GM18519 (cell line): ENCODE measurements around the gene CTNNA2.

Source experiments
- ATAC-seq: cut with Tn5 transposase; IDR thresholded peaks from one replicate; pipeline ENCODE4 v1.9.1; 2021; ENCODE audit warnings: mild to moderate bottlenecking, moderate library complexity; ENCODE audit not compliant: unreplicated experiment, low FRiP score

CTNNA2 gene

GRCh38 chr2:80244905-80245584 is 732.2 kb downstream of the CTNNA2 start:
- ATAC-seq, result no peak

DNA sequence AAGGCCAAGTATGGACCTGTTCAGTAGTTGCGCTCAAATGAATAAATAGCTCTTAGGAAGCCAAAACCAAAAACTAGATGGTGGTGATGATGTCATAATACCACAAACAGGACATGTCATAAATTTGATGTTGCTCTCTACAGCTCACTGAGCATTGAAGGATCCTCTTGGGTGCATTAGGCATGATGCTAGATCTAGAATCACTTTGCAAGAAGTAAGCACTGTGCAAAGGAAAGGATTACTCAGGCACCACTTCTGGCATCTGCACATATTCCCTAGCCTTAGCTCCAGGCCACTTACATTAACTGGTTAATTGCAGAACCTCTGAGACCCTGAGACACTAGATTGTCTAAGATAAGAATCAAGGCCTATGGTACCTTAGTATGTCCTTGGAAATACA is 733.7 kb downstream of the CTNNA2 start:
- ATAC-seq, result no peak

- ATAC-seq, result no peak
Measured at GRCh38 chr2:80247339-80247738, 734.5 kb downstream of the CTNNA2 start.

DNA sequence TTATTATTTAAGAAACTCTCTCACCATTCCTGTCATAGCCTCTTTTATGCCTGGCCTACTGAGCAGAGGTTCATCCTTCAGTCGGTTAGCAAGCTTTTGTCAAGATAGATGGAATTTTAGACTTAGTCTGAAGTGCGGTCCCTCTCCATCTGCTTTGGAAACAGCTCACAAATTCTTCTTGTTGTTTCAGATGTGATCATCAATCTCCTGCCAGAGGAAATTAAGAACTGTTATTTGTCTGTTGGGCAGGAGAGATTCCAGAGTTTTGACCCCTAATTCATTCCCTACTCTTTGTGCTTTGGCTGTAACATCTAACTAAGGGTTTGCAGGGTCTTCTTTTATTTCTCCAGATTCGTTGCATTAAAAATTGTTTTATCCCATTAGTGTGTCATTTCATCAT is 735.3 kb downstream of the CTNNA2 start:
- no peak for ATAC-seq

DNA sequence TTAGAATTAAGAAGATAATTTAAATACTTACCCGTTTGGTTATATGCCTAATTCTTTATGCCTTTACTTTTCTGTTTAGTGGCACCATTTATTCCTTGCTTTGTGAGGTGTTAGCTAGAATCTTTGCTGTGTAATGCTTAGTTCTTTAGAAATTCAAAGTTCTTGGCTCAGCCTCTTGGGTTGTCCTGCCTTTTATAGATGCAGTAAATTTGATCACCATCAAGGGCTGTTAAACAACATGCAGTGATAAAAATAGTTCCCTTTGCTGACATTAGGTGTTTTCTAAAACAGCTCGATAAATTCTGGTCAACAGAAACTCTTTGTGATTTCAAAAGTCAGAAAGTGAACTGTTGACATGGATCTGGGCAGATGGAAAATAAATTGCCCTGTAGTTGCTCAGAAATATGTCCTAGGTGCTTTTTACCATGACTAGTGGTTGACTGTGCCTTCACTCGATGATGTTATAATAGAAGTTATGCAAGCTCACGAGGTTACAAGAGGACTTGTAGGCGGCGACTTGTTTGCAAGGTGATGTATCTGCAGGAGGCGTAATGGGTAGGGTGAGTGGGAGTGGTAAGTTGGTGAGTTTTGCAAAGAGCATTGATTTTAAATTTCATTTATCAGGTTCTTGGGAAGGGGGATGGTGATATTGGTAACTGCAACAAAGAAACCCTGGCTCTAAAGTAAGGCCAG is 739.6 kb downstream of the CTNNA2 start:
- no peak for ATAC-seq

GRCh38 chr2:80255918-80256781 is 743.3 kb downstream of the CTNNA2 start:
- no peak for ATAC-seq

GRCh38 chr2:80256782-80257167 is 743.9 kb downstream of the CTNNA2 start:
- no peak for ATAC-seq

- no peak for ATAC-seq
Measured at GRCh38 chr2:80257450-80257849, 744.6 kb downstream of the CTNNA2 start.

DNA sequence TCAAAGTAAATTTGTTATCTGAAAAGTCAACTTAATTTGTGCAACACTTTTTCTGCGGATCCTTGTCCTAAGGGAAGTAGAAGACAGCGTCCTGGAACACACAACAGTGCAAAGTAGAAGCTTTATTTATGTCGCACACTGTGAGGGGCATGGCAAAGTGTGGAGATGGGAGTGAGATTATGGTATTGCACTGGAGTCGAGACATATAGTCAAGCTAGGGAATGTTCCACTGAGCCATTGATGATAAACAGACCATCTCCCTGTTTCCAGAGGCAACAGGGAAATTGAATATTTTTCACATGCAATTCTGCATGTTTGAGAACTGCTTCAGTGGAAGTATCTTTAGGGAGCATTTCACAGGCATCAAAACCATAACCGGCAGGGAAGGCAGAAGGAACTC is 745.5 kb downstream of the CTNNA2 start:
- no peak for ATAC-seq

DNA sequence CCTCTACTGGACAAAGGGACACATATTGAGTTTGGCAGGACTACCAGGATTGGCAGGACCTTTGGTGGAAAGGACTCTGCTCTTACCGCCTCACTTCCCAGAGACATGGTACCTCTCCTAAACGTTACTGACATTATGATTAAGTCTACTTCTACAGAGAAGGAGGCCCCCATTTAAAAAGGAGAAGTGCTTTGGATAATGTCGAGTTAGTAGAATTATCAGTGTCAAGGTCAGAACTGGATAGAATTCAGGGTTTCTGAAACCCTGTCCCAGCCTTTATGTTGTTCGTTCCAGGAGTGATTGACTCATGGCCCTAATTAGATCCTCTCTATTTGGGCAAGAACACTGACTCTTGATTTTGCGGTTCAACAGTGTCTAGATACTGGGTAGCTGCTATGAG is 745.9 kb downstream of the CTNNA2 start:
- no peak for ATAC-seq

- no peak for ATAC-seq
Measured at GRCh38 chr2:80259292-80259691, 746.4 kb downstream of the CTNNA2 start.

DNA sequence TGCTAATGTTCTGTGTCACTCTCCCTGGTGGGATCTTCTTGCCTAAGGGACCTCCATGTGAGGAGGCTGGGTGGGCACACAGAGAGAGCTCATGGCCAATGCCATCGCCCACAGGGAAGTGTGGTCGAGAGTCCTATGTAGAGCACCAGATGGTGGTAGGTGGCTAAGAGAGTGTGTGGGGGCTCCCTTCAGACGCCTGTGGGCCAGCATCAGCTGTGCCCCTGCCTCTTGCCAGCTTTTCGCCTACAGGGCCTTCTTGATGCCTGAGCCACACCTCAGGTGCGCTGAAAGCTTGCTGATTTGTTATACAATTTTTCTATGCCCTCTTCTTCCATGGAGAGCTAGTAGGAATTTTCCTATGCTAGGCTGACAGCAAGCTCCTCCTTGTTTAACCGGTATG is 753.4 kb downstream of the CTNNA2 start:
- ATAC-seq, result no peak

DNA sequence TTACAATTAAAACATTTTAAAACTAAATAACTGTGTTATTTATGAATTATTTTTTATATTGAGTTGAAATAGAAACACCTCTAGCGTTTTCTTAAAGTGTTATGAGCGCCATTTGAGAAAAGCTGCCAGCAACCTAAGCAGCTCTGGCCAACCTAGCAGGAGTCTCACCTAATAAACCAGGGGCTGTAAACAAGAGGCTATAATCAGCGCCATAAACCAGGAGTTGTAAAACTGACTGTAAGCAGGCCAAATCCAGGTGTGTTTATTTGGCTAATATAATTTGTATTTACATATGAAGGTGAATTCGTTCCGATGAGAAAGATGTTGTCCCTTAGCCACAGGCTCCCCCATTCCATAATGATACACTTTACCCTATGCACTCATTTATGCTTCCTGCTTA is 757.0 kb downstream of the CTNNA2 start:
- no peak for ATAC-seq

- ATAC-seq, result no peak
Measured at GRCh38 chr2:80280598-80280997, 767.7 kb downstream of the CTNNA2 start.

GRCh38 chr2:80281049-80281448 is 768.2 kb downstream of the CTNNA2 start:
- no peak for ATAC-seq

DNA sequence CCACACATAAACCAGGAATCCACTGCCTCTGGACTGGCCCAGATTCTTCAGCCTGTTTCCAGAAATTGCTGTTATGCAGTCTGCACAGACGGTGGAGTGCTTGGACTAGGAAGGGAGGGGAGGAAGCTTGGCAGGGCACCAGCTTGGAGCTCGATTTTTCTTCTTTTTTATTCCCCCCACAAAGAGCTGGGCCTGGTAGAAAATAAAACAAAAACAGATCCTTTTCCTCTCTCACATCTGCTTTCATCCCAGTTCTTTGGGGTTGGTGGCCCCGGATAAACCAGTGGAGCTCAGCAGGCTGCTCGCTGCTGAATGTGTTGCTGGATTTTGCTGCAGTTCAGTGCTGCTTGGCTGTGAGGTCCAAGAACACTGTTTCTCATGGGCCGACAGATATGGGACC is 775.7 kb downstream of the CTNNA2 start:
- no peak for ATAC-seq

GRCh38 chr2:80291656-80292055 is 778.8 kb downstream of the CTNNA2 start:
- ATAC-seq, result no peak

DNA sequence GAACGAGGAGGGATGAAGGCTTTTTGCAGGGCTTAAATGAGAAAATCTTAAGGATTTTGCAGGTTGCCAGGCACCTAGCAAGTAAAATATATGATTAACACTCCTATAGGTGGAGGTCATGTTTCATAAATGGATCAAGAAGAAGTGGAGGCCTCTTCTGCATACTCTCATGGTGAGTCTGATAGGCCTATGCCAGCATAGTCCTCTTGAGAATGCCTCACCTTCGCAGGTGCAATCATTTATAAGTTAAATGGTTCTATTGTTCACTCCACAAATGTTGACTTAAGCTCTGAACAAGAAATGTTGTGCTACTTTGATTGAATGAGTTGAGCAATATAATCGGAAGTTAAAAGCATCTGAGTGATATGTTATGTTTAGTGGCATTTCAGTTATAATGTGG is 779.6 kb downstream of the CTNNA2 start:
- ATAC-seq, result no peak

- no peak for ATAC-seq
Measured at GRCh38 chr2:80293039-80293438, 780.2 kb downstream of the CTNNA2 start.

DNA sequence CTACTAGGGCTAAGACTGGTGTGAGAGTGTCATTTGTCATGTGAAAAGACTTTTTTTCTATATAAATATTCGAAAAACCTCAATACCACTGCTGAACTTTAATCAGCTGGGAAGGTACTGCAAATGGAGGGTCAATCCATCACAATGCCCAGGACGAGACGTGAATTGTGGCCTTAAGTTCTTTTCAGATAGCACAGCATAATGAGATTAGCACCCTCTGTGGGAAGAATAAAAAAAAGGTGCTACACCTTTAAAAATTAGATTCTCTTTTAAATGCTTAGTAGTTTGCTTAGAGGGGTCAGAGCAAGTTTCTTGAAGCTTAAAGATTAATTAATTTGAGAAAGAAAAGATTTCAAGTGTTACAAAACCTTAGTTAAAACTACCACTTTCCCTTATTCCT is 786.1 kb downstream of the CTNNA2 start:
- no peak for ATAC-seq

- no peak for ATAC-seq
Measured at GRCh38 chr2:80299661-80300060, 786.8 kb downstream of the CTNNA2 start.
